Brain microvascular endothelial cell (primary cell): Measurements from ENCODE around the gene CNPY3.

Experiments
- DNase-seq: peaks from one replicate; pipeline ENCODE4 v3.0.0-alpha.2; 2020
- H3K27ac ChIP-seq: fragments of 250-450 bp; sonication (Bioruptor Pico); 2 replicates; pipeline ENCODE4 v1.5.1; 2020; ENCODE audit warnings: mild to moderate bottlenecking, moderate library complexity
- H3K27me3 ChIP-seq: fragments of 250-450 bp; sonication (Bioruptor Pico); replicated peaks from 2 replicates; pipeline ENCODE4 v1.5.1; 2020; ENCODE audit warnings: mild to moderate bottlenecking
- H3K36me3 ChIP-seq: fragments of 250-450 bp; sonication (Bioruptor Pico); replicated peaks from 2 replicates; pipeline ENCODE4 v1.5.1; 2020; ENCODE audit warnings: mild to moderate bottlenecking
- H3K4me3 ChIP-seq: 2 replicates; pipeline ENCODE4 v1.5.1; 2011; ENCODE audit warnings: low read depth, mild to moderate bottlenecking, control low read depth, low read length, moderate library complexity
- in situ Hi-C: cut with HindIII; loops from 2 replicates; pipeline ENCODE4 v1.10.0; 2017; ENCODE audit warnings: low sequenced_read_pairs, low pct_ligation_motif_present
- TF ChIP-seq, protein P1 (sequence below): IDR thresholded peaks from 2 replicates; pipeline ENCODE4 v1.5.1; 2011; ENCODE audit warnings: low read depth, mild to moderate bottlenecking, moderate library complexity, low read length, control low read depth, inconsistent platforms; ENCODE audit errors: missing control alignments

CNPY3 gene

DNA sequence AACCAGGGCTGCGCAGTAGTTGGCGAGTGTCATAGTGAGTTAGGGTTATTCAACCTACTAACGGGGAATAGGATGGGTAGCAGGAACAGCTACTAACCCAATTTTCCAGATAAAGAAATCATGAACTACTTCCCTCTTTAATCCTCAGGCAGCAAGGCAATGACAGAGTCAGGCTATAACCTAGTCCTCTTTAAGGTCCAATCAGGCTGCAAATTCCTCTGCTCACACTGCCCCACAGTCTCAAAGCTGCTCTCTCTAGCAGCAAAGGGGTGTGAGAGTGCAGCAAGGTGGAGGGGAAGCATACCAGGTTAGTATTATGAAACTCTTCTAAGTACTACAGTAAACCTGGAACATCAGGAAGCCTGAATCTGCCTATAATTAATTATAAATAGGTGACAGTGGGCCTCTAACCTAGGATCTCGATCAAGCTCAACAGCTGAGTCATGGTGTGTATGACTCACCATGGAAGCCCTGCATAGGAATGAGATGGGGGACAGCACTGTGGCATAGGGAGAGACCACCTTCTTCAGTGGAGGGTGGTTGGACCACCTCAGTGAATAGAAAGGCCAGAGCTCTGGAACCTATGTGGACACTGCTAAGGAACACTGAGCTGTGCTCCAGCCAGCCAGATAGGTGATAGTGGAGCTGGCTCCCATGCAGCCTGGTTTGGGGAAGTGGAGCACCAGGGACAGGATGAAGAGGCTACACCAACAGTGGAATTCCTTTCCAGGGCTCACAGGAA lies 41.8 kb downstream of the CNPY3 start:
- no peaks in the 10 kb centered on the region for H3K27me3 ChIP-seq
- H3K27ac ChIP-seq: no peak overlapping the region
- TF ChIP-seq, protein P1, sequence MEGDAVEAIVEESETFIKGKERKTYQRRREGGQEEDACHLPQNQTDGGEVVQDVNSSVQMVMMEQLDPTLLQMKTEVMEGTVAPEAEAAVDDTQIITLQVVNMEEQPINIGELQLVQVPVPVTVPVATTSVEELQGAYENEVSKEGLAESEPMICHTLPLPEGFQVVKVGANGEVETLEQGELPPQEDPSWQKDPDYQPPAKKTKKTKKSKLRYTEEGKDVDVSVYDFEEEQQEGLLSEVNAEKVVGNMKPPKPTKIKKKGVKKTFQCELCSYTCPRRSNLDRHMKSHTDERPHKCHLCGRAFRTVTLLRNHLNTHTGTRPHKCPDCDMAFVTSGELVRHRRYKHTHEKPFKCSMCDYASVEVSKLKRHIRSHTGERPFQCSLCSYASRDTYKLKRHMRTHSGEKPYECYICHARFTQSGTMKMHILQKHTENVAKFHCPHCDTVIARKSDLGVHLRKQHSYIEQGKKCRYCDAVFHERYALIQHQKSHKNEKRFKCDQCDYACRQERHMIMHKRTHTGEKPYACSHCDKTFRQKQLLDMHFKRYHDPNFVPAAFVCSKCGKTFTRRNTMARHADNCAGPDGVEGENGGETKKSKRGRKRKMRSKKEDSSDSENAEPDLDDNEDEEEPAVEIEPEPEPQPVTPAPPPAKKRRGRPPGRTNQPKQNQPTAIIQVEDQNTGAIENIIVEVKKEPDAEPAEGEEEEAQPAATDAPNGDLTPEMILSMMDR: no peak
- DNase-seq: no peak
- in situ Hi-C loops: no loop called here
- no peaks in the 10 kb centered on the region for H3K36me3 ChIP-seq
- H3K4me3 ChIP-seq: no peak overlapping the region

- no peak for DNase-seq
- H3K4me3 ChIP-seq: no peak overlapping the region
- no peak overlapping the region for H3K27ac ChIP-seq
- in situ Hi-C loops: no loop called here
- no peaks in the 10 kb centered on the region for H3K27me3 ChIP-seq
- TF ChIP-seq, protein P1: no peak
- H3K36me3 ChIP-seq: no peaks in the 10 kb centered on the region
Measured at GRCh38 chr6:42971746-42972327, 42.6 kb downstream of the CNPY3 start.

DNA sequence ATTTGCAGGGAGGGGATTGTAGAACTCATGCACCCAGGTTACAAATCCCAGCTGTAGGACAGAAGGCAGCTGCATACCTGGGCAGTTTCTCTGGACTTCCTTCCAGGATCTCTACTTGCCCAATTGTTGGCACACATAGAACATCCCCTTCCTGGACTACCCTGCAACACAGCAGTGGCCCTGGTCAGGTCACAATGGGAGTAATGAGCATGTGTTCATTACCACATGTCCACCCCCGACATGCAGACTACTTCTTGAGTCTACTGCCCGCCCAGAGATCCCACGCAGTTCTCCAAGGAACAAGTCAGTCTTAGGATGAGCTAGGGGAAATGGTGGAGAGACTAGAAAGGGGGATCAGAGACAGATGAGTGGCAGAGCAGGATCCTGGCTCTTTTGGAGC lies 44.6 kb downstream of the CNPY3 start:
- Histone ChIP-seq H3K27ac (no peak overlapping the region), H3K4me3 (no peak overlapping the region), H3K36me3 (no peaks in the 10 kb centered on the region), H3K27me3 (no peaks in the 10 kb centered on the region)
- TF ChIP-seq, protein P1: no peak
- no peak for DNase-seq
- in situ Hi-C loops: no loop called here

GRCh38 chr6:42974919-42975505 lies 45.7 kb downstream of the CNPY3 start:
- Histone ChIP-seq H3K4me3 (no peak overlapping the region), H3K27me3 (no peaks in the 10 kb centered on the region), H3K27ac (no peak overlapping the region), H3K36me3 (no peaks in the 10 kb centered on the region)
- in situ Hi-C loops: no loop called here
- TF ChIP-seq, protein P1: no peak
- no peak for DNase-seq

- in situ Hi-C loops: no loop called here
- peak overlapping the region; percentile 79 for H3K4me3 ChIP-seq
- DNase-seq: peak; percentile 6
- no peaks in the 10 kb centered on the region for H3K36me3 ChIP-seq
- no peaks in the 10 kb centered on the region for H3K27me3 ChIP-seq
- peak overlapping the region; percentile 71 for H3K27ac ChIP-seq
- TF ChIP-seq, protein P1: no peak
Measured at GRCh38 chr6:42978487-42978838, 49.2 kb downstream of the CNPY3 start.
